Right lobe of liver (tissue), 4 donors: ENCODE measurements around the gene CHN2.

Experiments
- POLR2A ChIP-seq: fragments of 450-650 bp; IDR thresholded peaks from one replicate; pipeline ENCODE4 v1.6.1; 2017; ENCODE audit warnings: antibody characterized with exemption, mild to moderate bottlenecking
- TF ChIP-seq, protein P1 (sequence below), 4 donors: fragments of 200-600 bp in 3 of 4; fragments of 450-650 bp in 1 of 4; IDR thresholded peaks; one replicate each; pipeline versions ENCODE4 v1.5.1 to v1.8.0; 2016 to 2022; ENCODE audit warnings: antibody characterized with exemption in 4 of 4, mild to moderate bottlenecking in 2 of 4
- donor health status: DM: no; HTN: no; CAD: no.
- donor health status: DM: no; HTN: no; CAD: no.
- donor health status: DM: no; HTN: yes; CAD: no.

DNA sequence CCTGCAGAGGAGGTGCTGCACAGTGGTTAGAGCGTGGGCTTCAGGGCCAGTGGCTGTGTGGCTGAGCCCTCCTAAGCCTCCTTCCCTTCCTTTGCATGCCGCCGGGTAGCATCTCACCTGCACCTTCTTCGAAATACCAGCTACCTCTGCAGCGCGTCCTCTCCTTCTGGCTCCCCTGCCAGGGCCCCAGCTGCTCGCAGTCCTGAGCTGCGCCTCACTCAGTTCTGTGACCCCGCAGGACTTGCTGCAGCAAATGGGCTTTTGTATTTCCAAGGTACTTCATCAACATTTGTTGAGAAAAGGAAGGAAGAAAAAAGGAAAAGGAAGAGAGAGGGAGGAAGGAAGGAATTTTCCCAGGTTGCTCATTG is 222.3 kb downstream of the CHN2 start:
- no peak for TF ChIP-seq POLR2A
- TF ChIP-seq, protein P1, sequence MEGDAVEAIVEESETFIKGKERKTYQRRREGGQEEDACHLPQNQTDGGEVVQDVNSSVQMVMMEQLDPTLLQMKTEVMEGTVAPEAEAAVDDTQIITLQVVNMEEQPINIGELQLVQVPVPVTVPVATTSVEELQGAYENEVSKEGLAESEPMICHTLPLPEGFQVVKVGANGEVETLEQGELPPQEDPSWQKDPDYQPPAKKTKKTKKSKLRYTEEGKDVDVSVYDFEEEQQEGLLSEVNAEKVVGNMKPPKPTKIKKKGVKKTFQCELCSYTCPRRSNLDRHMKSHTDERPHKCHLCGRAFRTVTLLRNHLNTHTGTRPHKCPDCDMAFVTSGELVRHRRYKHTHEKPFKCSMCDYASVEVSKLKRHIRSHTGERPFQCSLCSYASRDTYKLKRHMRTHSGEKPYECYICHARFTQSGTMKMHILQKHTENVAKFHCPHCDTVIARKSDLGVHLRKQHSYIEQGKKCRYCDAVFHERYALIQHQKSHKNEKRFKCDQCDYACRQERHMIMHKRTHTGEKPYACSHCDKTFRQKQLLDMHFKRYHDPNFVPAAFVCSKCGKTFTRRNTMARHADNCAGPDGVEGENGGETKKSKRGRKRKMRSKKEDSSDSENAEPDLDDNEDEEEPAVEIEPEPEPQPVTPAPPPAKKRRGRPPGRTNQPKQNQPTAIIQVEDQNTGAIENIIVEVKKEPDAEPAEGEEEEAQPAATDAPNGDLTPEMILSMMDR (IDR thresholded peaks at IDR 0.05): no peak
